ENCODE data around the gene PLCG1. TPM values are rescaled to one million over a fixed set of nuclear protein-coding genes. Genes with fewer than 3 reads are reported as not detected.
A peak's percentile ranks its signal among the peaks of the same experiment; 100 is the strongest.

PLCG1 gene
- total RNA-seq, 2 donors from 2014 or later: 184 to 628 TPM

DNA sequence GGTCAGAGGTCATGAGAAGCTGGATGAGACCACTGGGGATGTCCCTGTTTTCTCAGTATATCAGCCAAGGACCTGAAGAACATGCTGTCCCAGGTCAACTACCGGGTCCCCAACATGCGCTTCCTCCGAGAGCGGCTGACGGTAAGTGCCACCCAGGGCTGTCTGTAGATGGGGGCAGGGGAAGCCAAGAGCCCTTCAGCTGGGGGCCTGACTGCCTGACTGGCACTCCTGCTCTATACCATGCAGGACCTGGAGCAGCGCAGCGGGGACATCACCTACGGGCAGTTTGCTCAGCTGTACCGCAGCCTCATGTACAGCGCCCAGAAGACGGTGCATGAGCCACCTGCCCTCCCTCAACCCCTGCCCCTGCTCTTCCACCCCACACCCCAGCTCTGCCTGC is 25.1 kb downstream of the PLCG1 start:
- Mint-ChIP-seq H3K27me3 (no peaks in the 10 kb centered on the region), H3K9me3 (no peaks in the 10 kb centered on the region), H3K27ac (peak overlapping the region; percentile 98), H3K4me1 (peaks cover 64% of the 10 kb centered on the region), H3K36me3 (ENCODE audit: low read depth) (peaks cover 100% of the 10 kb centered on the region), H3K4me3 (peak overlapping the region; percentile 90)
- ATAC-seq (replicated peaks): no peak

DNA sequence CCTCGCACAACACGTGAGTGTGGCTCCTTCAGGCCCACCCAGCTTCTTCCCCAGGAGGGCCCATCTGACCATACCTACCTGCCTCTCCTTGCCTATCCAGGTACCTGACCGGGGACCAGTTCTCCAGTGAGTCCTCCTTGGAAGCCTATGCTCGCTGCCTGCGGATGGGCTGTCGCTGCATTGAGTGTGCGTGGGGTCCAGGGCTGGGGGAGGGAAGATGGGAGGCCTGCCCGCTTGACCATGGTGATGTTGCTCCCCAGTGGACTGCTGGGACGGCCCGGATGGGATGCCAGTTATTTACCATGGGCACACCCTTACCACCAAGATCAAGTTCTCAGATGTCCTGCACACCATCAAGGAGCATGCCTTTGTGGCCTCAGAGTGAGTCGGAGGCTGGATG is 26.5 kb downstream of the PLCG1 start:
- peaks cover 51% of the 10 kb centered on the region for H3K4me1 Mint-ChIP-seq
- no peaks in the 10 kb centered on the region for H3K27me3 Mint-ChIP-seq
- H3K4me3 Mint-ChIP-seq: peak overlapping the region; percentile 27
- H3K36me3 Mint-ChIP-seq (ENCODE audit: low read depth): peaks cover 100% of the 10 kb centered on the region
- no peak for ATAC-seq (replicated peaks)
- peak overlapping the region; percentile 87 for H3K27ac Mint-ChIP-seq
- no peaks in the 10 kb centered on the region for H3K9me3 Mint-ChIP-seq

GRCh38 chr20:41165001-41165882 is 27.9 kb downstream of the PLCG1 start:
- H3K9me3 Mint-ChIP-seq: no peaks in the 10 kb centered on the region
- H3K27me3 Mint-ChIP-seq: no peaks in the 10 kb centered on the region
- H3K4me3 Mint-ChIP-seq: no peak overlapping the region
- H3K4me1 Mint-ChIP-seq: peaks cover 45% of the 10 kb centered on the region
- H3K36me3 Mint-ChIP-seq (ENCODE audit: low read depth): peaks cover 100% of the 10 kb centered on the region
- peak overlapping the region; percentile 78 for H3K27ac Mint-ChIP-seq
- ATAC-seq (replicated peaks): no peak

DNA sequence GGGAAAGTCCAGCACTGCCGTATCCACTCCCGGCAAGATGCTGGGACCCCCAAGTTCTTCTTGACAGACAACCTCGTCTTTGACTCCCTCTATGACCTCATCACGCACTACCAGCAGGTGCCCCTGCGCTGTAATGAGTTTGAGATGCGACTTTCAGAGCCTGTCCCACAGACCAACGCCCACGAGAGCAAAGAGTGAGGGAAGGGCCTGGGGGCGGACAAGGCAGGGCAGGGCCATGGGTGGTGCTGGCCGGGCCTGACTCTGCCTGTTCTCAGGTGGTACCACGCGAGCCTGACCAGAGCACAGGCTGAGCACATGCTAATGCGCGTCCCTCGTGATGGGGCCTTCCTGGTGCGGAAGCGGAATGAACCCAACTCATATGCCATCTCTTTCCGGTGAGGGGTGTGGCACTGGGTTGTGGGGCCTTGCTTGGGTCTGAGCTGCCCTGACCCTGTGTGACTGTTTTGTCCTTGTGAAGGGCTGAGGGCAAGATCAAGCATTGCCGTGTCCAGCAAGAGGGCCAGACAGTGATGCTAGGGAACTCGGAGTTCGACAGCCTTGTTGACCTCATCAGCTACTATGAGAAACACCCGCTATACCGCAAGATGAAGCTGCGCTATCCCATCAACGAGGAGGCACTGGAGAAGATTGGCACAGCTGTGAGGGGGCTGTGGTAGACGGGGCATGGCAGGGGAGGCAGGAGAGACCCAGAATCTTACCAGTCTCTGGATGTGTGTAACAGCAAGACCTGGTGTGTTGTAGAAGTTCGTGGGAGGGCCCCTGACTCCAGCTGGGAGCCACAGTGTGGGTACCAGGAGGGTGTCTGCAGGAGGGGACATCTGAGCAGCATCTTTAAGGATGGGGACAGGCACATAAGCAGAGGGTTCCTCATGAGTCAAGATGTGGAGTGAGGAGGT is 29.1 kb downstream of the PLCG1 start:
- peak overlapping the region; percentile 87 for H3K27ac Mint-ChIP-seq
- H3K36me3 Mint-ChIP-seq (ENCODE audit: low read depth): peaks cover 100% of the 10 kb centered on the region
- H3K4me1 Mint-ChIP-seq: peaks cover 41% of the 10 kb centered on the region
- no peaks in the 10 kb centered on the region for H3K9me3 Mint-ChIP-seq
- ATAC-seq (replicated peaks): no peak
- H3K4me3 Mint-ChIP-seq: peak overlapping the region; percentile 6
- no peaks in the 10 kb centered on the region for H3K27me3 Mint-ChIP-seq

- H3K4me1 Mint-ChIP-seq: peaks cover 42% of the 10 kb centered on the region
- H3K27me3 Mint-ChIP-seq: no peaks in the 10 kb centered on the region
- H3K27ac Mint-ChIP-seq: peak overlapping the region; percentile 87
- H3K9me3 Mint-ChIP-seq: no peaks in the 10 kb centered on the region
- peaks cover 100% of the 10 kb centered on the region for H3K36me3 Mint-ChIP-seq (ENCODE audit: low read depth)
- H3K4me3 Mint-ChIP-seq: peak overlapping the region; percentile 6
- ATAC-seq (replicated peaks): peak; percentile 16
Measured at GRCh38 chr20:41167118-41167470, 29.8 kb downstream of the PLCG1 start.

DNA sequence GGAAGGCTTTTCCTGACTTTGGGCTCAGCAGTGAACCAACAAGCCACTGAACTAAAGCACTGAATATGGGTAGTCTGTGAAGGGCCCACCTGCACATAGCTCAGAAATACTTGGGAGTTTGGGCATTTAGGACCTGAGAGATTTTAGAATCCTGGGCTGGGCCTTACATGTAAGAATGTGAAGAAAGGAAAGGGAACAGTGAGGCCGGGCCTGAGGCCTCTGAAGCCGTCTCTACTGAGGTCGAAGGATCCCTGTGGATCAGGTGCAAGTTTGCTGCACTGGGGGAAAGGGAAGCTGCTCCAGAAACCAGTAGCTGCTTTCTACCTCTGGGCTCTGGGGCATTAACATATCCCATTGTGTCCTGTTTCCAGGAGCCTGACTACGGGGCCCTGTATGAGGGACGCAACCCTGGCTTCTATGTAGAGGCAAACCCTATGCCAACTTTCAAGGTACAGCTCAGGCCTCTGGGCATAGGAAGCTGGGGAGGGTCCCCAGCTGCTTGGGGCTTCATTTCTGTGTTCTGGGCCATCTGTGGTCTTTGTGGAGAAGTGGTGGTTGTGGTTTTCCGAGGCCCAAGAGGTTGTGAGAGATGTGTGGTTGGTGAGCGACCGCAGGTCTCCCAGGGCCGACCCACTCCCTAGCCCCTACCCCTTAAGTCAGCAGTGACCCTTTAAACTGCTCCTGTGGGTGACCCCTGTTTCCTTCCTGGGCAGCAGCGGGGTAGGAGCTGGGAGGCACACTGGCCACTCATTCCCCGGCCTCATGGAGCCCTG is 30.3 kb downstream of the PLCG1 start:
- Mint-ChIP-seq H3K9me3 (no peaks in the 10 kb centered on the region), H3K4me3 (peak overlapping the region; percentile 6), H3K27me3 (no peaks in the 10 kb centered on the region), H3K36me3 (ENCODE audit: low read depth) (peaks cover 100% of the 10 kb centered on the region), H3K4me1 (peaks cover 42% of the 10 kb centered on the region), H3K27ac (peak overlapping the region; percentile 87)
- peak; percentile 32 for ATAC-seq (replicated peaks)

- Mint-ChIP-seq H3K9me3 (no peaks in the 10 kb centered on the region), H3K4me1 (peaks cover 41% of the 10 kb centered on the region), H3K4me3 (no peak overlapping the region), H3K27me3 (no peaks in the 10 kb centered on the region), H3K27ac (peak overlapping the region; percentile 87), H3K36me3 (ENCODE audit: low read depth) (peaks cover 100% of the 10 kb centered on the region)
- no peak for ATAC-seq (replicated peaks)
Measured at GRCh38 chr20:41168281-41169161, 31.2 kb downstream of the PLCG1 start.

DNA sequence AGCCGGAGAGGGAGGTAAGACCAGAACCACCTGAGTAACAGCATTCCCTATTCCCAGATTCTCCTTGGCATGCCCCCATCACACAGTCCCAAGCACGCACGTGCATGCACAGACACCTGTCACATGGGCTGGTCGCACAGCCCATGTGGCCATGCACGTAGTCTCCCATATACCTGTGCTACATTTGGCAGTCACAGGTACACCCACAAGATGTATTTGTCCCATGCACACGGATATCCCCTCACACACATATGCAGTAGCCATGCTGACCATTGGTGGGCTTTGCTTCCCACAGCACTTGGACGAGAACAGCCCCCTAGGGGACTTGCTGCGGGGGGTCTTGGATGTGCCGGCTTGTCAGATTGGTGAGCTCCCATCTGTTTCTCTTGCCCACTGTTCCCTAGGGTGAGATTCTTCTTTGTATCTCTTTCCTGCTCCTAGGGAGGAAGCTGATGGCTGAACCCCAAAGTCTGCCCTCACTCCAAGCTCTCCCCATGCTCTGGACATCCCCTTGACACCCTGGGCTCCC is 31.9 kb downstream of the PLCG1 start:
- no peaks in the 10 kb centered on the region for H3K9me3 Mint-ChIP-seq
- no peak overlapping the region for H3K4me3 Mint-ChIP-seq
- H3K27me3 Mint-ChIP-seq: no peaks in the 10 kb centered on the region
- peak overlapping the region; percentile 48 for H3K27ac Mint-ChIP-seq
- peaks cover 100% of the 10 kb centered on the region for H3K36me3 Mint-ChIP-seq (ENCODE audit: low read depth)
- no peak for ATAC-seq (replicated peaks)
- peaks cover 33% of the 10 kb centered on the region for H3K4me1 Mint-ChIP-seq

DNA sequence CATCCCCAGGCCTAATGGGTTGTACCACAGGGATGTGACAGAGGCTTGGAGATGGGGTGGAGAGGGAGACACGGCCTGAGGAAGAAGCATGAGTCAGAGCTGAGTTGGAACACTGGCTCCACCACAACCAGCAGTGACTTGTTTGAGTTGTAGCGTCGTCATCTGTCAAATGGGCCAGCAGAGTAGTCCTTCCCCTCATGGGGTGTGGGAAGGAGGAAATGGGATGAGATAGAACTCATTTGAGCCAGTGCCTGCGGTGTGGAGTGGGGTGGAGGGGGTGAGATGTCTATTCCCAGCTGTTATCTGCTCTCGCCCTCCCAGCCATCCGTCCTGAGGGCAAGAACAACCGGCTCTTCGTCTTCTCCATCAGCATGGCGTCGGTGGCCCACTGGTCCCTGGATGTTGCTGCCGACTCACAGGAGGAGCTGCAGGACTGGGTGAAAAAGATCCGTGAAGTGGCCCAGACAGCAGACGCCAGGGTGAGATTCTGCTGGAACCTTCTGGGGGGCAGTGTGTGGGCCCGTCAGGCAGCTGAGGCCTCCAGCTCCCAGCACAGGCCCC is 32.5 kb downstream of the PLCG1 start:
- peak; percentile 46 for ATAC-seq (replicated peaks)
- no peaks in the 10 kb centered on the region for H3K9me3 Mint-ChIP-seq
- no peaks in the 10 kb centered on the region for H3K27me3 Mint-ChIP-seq
- peaks cover 100% of the 10 kb centered on the region for H3K36me3 Mint-ChIP-seq (ENCODE audit: low read depth)
- no peak overlapping the region for H3K4me3 Mint-ChIP-seq
- peak overlapping the region; percentile 48 for H3K27ac Mint-ChIP-seq
- H3K4me1 Mint-ChIP-seq: peaks cover 35% of the 10 kb centered on the region

DNA sequence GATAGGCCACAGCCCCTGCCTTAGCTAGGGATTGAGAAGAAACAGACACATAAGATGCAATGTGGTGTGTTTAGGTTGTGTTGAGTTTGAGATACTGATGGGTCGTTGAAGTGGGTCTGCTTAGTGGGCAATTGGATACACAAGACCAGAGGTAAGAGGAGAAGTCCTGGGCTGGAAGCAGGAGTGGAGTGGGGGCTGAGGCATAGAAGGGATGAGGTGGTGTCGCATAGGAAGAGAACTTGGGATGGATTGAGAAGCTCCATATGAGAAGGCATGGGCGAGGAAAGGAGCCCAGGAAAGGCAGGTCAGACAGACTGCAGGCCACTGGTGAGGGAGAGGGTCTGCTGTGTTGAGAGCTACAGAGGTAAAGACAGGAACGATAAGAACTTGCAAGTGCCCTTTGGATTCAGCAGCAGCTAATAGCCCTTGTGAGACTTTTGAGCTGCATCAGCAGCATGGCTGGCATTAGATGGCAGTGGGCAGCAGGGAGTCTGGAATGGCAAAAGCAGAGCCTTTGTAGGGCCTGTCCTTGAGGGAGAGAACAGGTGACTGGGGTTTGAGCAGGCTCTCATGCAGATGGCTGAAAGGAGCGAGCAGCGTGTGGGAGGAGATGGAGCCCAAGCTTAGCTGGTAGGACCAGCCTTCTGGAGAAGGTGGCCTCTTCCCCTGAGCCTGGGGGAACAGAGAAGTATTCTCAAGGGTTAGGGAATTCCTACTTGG is 33.2 kb downstream of the PLCG1 start:
- Mint-ChIP-seq H3K27ac (peak overlapping the region; percentile 48), H3K4me1 (peaks cover 37% of the 10 kb centered on the region), H3K9me3 (no peaks in the 10 kb centered on the region), H3K36me3 (ENCODE audit: low read depth) (peaks cover 100% of the 10 kb centered on the region), H3K27me3 (no peaks in the 10 kb centered on the region), H3K4me3 (no peak overlapping the region)
- no peak for ATAC-seq (replicated peaks)

GRCh38 chr20:41171736-41172295 is 34.5 kb downstream of the PLCG1 start:
- no peaks in the 10 kb centered on the region for H3K9me3 Mint-ChIP-seq
- ATAC-seq (replicated peaks): no peak
- H3K27me3 Mint-ChIP-seq: no peaks in the 10 kb centered on the region
- peak overlapping the region; percentile 48 for H3K27ac Mint-ChIP-seq
- H3K36me3 Mint-ChIP-seq (ENCODE audit: low read depth): peaks cover 100% of the 10 kb centered on the region
- peaks cover 32% of the 10 kb centered on the region for H3K4me1 Mint-ChIP-seq
- no peak overlapping the region for H3K4me3 Mint-ChIP-seq
